ENCODE measurements around the gene MAGEF1.

The MAGEF1 gene

GRCh38 chr3:184738506-184738890 is 26.6 kb upstream of the MAGEF1 start:
- H3K27me3 ChIP-seq (ENCODE audit: control insufficient read depth in 1 of 2, insufficient read depth in 1 of 2, low read length in 2 of 2): peaks cover 0 to 12% of the 10 kb centered on the region in 2 experiments
- H3K79me1 ChIP-seq (replicated peaks; ENCODE audit: low read length, poor library complexity, severe bottlenecking): no peaks in the 10 kb centered on the region
- H4K91ac ChIP-seq (ENCODE audit: low read length): peak overlapping the region; percentile 52
- H3K4me2 ChIP-seq (ENCODE audit: low read length, poor library complexity, severe bottlenecking): no peak overlapping the region
- no peak overlapping the region for H3K4ac ChIP-seq (ENCODE audit: low read depth in 1 of 2, low read length in 2 of 2)
- no peak overlapping the region for H2AK5ac ChIP-seq (ENCODE audit: low read length, severe bottlenecking)
- H3K4me1 ChIP-seq (ENCODE audit: control insufficient read depth, insufficient read depth, low read depth, low read length): peaks cover 14% of the 10 kb centered on the region
- no peak for DNase-seq
- no peak overlapping the region for H2BK120ac ChIP-seq (ENCODE audit: low read depth, low read length)
- H3K4me3 ChIP-seq (ENCODE audit: insufficient read depth in 1 of 2, low read depth in 1 of 2, low read length in 2 of 2): no peak overlapping the region
- H3K9ac ChIP-seq (ENCODE audit: low read length): no peak overlapping the region
- no peak overlapping the region for H2BK5ac ChIP-seq (ENCODE audit: low read depth, low read length, poor library complexity, severe bottlenecking)
- peak overlapping the region; percentile 57 for H4K8ac ChIP-seq (ENCODE audit: low read length)
- H3K18ac ChIP-seq (ENCODE audit: low read depth in 1 of 2, low read length in 2 of 2): peak overlapping the region in 1 of 2 experiments; percentile 54
- H3K14ac ChIP-seq (ENCODE audit: low read length in 2 of 2): no peak overlapping the region
- H2BK15ac ChIP-seq (ENCODE audit: low read depth, poor library complexity, severe bottlenecking): no peak overlapping the region
- H3K27ac ChIP-seq (ENCODE audit: low read length, poor library complexity, severe bottlenecking): no peak overlapping the region
- no peak overlapping the region for H3K23ac ChIP-seq (ENCODE audit: low read length in 2 of 2)
- no peaks in the 10 kb centered on the region for H3K36me3 ChIP-seq (ENCODE audit: control insufficient read depth in 1 of 2, insufficient read depth in 2 of 2, low read depth in 1 of 2, low read length in 2 of 2)
- H3K9me3 ChIP-seq (ENCODE audit: control insufficient read depth, low read length): no peaks in the 10 kb centered on the region
- 75% methylated on average over 8 of the region's 8 CpGs for WGBS
- H2AFZ ChIP-seq (ENCODE audit: low read depth, low read length): no peak overlapping the region
- H2BK12ac ChIP-seq (ENCODE audit: low read length in 2 of 2): peak overlapping the region in 1 of 2 experiments; percentile 29

GRCh38 chr3:184737641-184738505 is 26.0 kb upstream of the MAGEF1 start:
- DNase-seq: peak; percentile 76
- Histone ChIP-seq H2BK15ac (ENCODE audit: low read depth, poor library complexity, severe bottlenecking) (no peak overlapping the region), H2BK120ac (ENCODE audit: low read depth, low read length) (no peak overlapping the region), H2BK12ac (ENCODE audit: low read length in 2 of 2) (peak overlapping the region in 1 of 2 experiments; percentile 33), H3K79me1 (replicated peaks; ENCODE audit: low read length, poor library complexity, severe bottlenecking) (no peaks in the 10 kb centered on the region), H3K27ac (ENCODE audit: low read length, poor library complexity, severe bottlenecking) (no peak overlapping the region), H3K4ac (ENCODE audit: low read depth in 1 of 2, low read length in 2 of 2) (peak overlapping the region in 1 of 2 experiments; percentile 5), H3K27me3 (ENCODE audit: control insufficient read depth in 1 of 2, insufficient read depth in 1 of 2, low read length in 2 of 2) (peaks cover 0 to 12% of the 10 kb centered on the region in 2 experiments), H3K23ac (ENCODE audit: low read length in 2 of 2) (no peak overlapping the region), H3K4me1 (ENCODE audit: control insufficient read depth, insufficient read depth, low read depth, low read length) (peaks cover 14% of the 10 kb centered on the region), H3K18ac (ENCODE audit: low read depth in 1 of 2, low read length in 2 of 2) (peak overlapping the region; percentile 46 to 54), H4K91ac (ENCODE audit: low read length) (peak overlapping the region; percentile 52), H2AFZ (ENCODE audit: low read depth, low read length) (no peak overlapping the region), H3K9ac (ENCODE audit: low read length) (no peak overlapping the region), H3K4me2 (ENCODE audit: low read length, poor library complexity, severe bottlenecking) (no peak overlapping the region), H3K4me3 (ENCODE audit: insufficient read depth in 1 of 2, low read depth in 1 of 2, low read length in 2 of 2) (no peak overlapping the region), H3K14ac (ENCODE audit: low read length in 2 of 2) (peak overlapping the region in 1 of 2 experiments; percentile 76), H2BK5ac (ENCODE audit: low read depth, low read length, poor library complexity, severe bottlenecking) (no peak overlapping the region), H3K9me3 (ENCODE audit: control insufficient read depth, low read length) (no peaks in the 10 kb centered on the region), H4K8ac (ENCODE audit: low read length) (peak overlapping the region; percentile 57), H3K36me3 (ENCODE audit: control insufficient read depth in 1 of 2, insufficient read depth in 2 of 2, low read depth in 1 of 2, low read length in 2 of 2) (no peaks in the 10 kb centered on the region), H2AK5ac (ENCODE audit: low read length, severe bottlenecking) (no peak overlapping the region)
- WGBS: 57% methylated on average over 14 of the region's 15 CpGs

GRCh38 chr3:184737063-184737462 is 25.2 kb upstream of the MAGEF1 start:
- H3K9me3 ChIP-seq (ENCODE audit: control insufficient read depth, low read length): no peaks in the 10 kb centered on the region
- 86% methylated on average over 3 of the region's 3 CpGs for WGBS
- H2BK15ac ChIP-seq (ENCODE audit: low read depth, poor library complexity, severe bottlenecking): peak overlapping the region; percentile 17
- H2BK5ac ChIP-seq (ENCODE audit: low read depth, low read length, poor library complexity, severe bottlenecking): no peak overlapping the region
- no peaks in the 10 kb centered on the region for H3K79me1 ChIP-seq (replicated peaks; ENCODE audit: low read length, poor library complexity, severe bottlenecking)
- no peak overlapping the region for H3K9ac ChIP-seq (ENCODE audit: low read length)
- H3K18ac ChIP-seq (ENCODE audit: low read depth in 1 of 2, low read length in 2 of 2): no peak overlapping the region
- H3K4me2 ChIP-seq (ENCODE audit: low read length, poor library complexity, severe bottlenecking): no peak overlapping the region
- no peak overlapping the region for H3K14ac ChIP-seq (ENCODE audit: low read length in 2 of 2)
- H3K27me3 ChIP-seq (ENCODE audit: control insufficient read depth in 1 of 2, insufficient read depth in 1 of 2, low read length in 2 of 2): peaks cover 0 to 20% of the 10 kb centered on the region in 2 experiments
- no peak for DNase-seq
- H4K8ac ChIP-seq (ENCODE audit: low read length): no peak overlapping the region
- H3K4me1 ChIP-seq (ENCODE audit: control insufficient read depth, insufficient read depth, low read depth, low read length): peaks cover 14% of the 10 kb centered on the region
- H3K4ac ChIP-seq (ENCODE audit: low read depth in 1 of 2, low read length in 2 of 2): no peak overlapping the region
- no peak overlapping the region for H2AFZ ChIP-seq (ENCODE audit: low read depth, low read length)
- H2AK5ac ChIP-seq (ENCODE audit: low read length, severe bottlenecking): no peak overlapping the region
- H3K36me3 ChIP-seq (ENCODE audit: control insufficient read depth in 1 of 2, insufficient read depth in 2 of 2, low read depth in 1 of 2, low read length in 2 of 2): no peaks in the 10 kb centered on the region
- H2BK120ac ChIP-seq (ENCODE audit: low read depth, low read length): no peak overlapping the region
- H3K4me3 ChIP-seq (ENCODE audit: insufficient read depth in 1 of 2, low read depth in 1 of 2, low read length in 2 of 2): no peak overlapping the region
- no peak overlapping the region for H3K27ac ChIP-seq (ENCODE audit: low read length, poor library complexity, severe bottlenecking)
- no peak overlapping the region for H3K23ac ChIP-seq (ENCODE audit: low read length in 2 of 2)
- H2BK12ac ChIP-seq (ENCODE audit: low read length in 2 of 2): no peak overlapping the region
- no peak overlapping the region for H4K91ac ChIP-seq (ENCODE audit: low read length)

- WGBS: 89% methylated on average over 14 of the region's 14 CpGs
- Histone ChIP-seq H4K91ac (ENCODE audit: low read length) (peak overlapping the region; percentile 28), H3K4me3 (ENCODE audit: insufficient read depth in 1 of 2, low read depth in 1 of 2, low read length in 2 of 2) (no peak overlapping the region), H2BK12ac (ENCODE audit: low read length in 2 of 2) (no peak overlapping the region), H3K18ac (ENCODE audit: low read depth in 1 of 2, low read length in 2 of 2) (no peak overlapping the region), H3K36me3 (ENCODE audit: control insufficient read depth in 1 of 2, insufficient read depth in 2 of 2, low read depth in 1 of 2, low read length in 2 of 2) (no peaks in the 10 kb centered on the region), H2BK5ac (ENCODE audit: low read depth, low read length, poor library complexity, severe bottlenecking) (no peak overlapping the region), H2AK5ac (ENCODE audit: low read length, severe bottlenecking) (no peak overlapping the region), H3K4me1 (ENCODE audit: control insufficient read depth, insufficient read depth, low read depth, low read length) (peaks cover 6% of the 10 kb centered on the region), H3K23ac (ENCODE audit: low read length in 2 of 2) (no peak overlapping the region), H3K79me1 (replicated peaks; ENCODE audit: low read length, poor library complexity, severe bottlenecking) (no peaks in the 10 kb centered on the region), H3K27ac (ENCODE audit: low read length, poor library complexity, severe bottlenecking) (no peak overlapping the region), H2AFZ (ENCODE audit: low read depth, low read length) (no peak overlapping the region), H3K27me3 (ENCODE audit: control insufficient read depth in 1 of 2, insufficient read depth in 1 of 2, low read length in 2 of 2) (peaks cover 3 to 37% of the 10 kb centered on the region in 2 experiments), H2BK120ac (ENCODE audit: low read depth, low read length) (no peak overlapping the region), H3K4ac (ENCODE audit: low read depth in 1 of 2, low read length in 2 of 2) (no peak overlapping the region), H3K9ac (ENCODE audit: low read length) (no peak overlapping the region), H3K9me3 (ENCODE audit: control insufficient read depth, low read length) (no peaks in the 10 kb centered on the region), H4K8ac (ENCODE audit: low read length) (no peak overlapping the region), H2BK15ac (ENCODE audit: low read depth, poor library complexity, severe bottlenecking) (no peak overlapping the region), H3K14ac (ENCODE audit: low read length in 2 of 2) (no peak overlapping the region), H3K4me2 (ENCODE audit: low read length, poor library complexity, severe bottlenecking) (no peak overlapping the region)
- DNase-seq: no peak
These were observed 23.2 kb upstream of the MAGEF1 start for GRCh38 chr3:184734903-184735701.

Data from mesenchymal stem cell (in vitro differentiated cells and primary cell).